Mesenchymal stem cell (in vitro differentiated cells and primary cell): Measurements from ENCODE around the gene GARNL3.
A peak's percentile ranks its signal among the peaks of the same experiment; 100 is the strongest.

Experiments
- DNase-seq: peaks from one replicate; pipeline ENCODE4 v3.0.0-alpha.2; 2013
- H2AFZ ChIP-seq: one replicate; pipeline ENCODE4 v1.6.1; 2013; ENCODE audit warnings: low read depth, mild to moderate bottlenecking, control low read depth, inconsistent platforms, low read length, moderate library complexity
- H2AK5ac ChIP-seq: 2 replicates; pipeline ENCODE4 v1.6.1; 2013; ENCODE audit warnings: low read length, moderate library complexity, mild to moderate bottlenecking, inconsistent platforms; ENCODE audit not compliant: severe bottlenecking
- H2BK120ac ChIP-seq: one replicate; pipeline ENCODE4 v1.6.1; 2013; ENCODE audit warnings: low read depth, mild to moderate bottlenecking, inconsistent platforms, low read length, moderate library complexity
- H2BK12ac ChIP-seq, 2 experiments: one replicate each; pipeline ENCODE4 v1.6.1; 2013; ENCODE audit warnings: inconsistent platforms in 2 of 2, low read length in 2 of 2, mild to moderate bottlenecking in 2 of 2, moderate library complexity in 2 of 2, control low read depth in 1 of 2
- H2BK15ac ChIP-seq: one replicate; pipeline ENCODE4 v1.6.1; 2013; ENCODE audit warnings: mild to moderate bottlenecking, low read depth, inconsistent platforms; ENCODE audit not compliant: poor library complexity, severe bottlenecking
- H2BK5ac ChIP-seq: 2 replicates; pipeline ENCODE4 v1.6.1; 2013; ENCODE audit warnings: low read depth, mild to moderate bottlenecking, low read length, control low read depth, inconsistent platforms; ENCODE audit not compliant: poor library complexity, severe bottlenecking
- H3K14ac ChIP-seq, 2 experiments: one replicate each; pipeline ENCODE4 v1.6.1; 2013; ENCODE audit warnings: inconsistent platforms in 2 of 2, low read length in 2 of 2, control low read depth in 1 of 2, mild to moderate bottlenecking in 1 of 2, moderate library complexity in 1 of 2
- H3K18ac ChIP-seq, 2 experiments: one replicate each; pipeline ENCODE4 v1.6.1; 2013; ENCODE audit warnings: inconsistent platforms in 2 of 2, low read length in 2 of 2, control low read depth in 1 of 2, low read depth in 1 of 2, mild to moderate bottlenecking in 1 of 2
- H3K23ac ChIP-seq, 2 experiments: one replicate each; pipeline ENCODE4 v1.6.1; 2013; ENCODE audit warnings: inconsistent platforms in 2 of 2, low read length in 2 of 2, mild to moderate bottlenecking in 2 of 2, moderate library complexity in 2 of 2, control low read depth in 1 of 2
- H3K27ac ChIP-seq: 2 replicates; pipeline ENCODE4 v1.5.1; 2013; ENCODE audit warnings: mild to moderate bottlenecking, moderate library complexity, low read length, control low read depth, inconsistent platforms; ENCODE audit not compliant: poor library complexity, severe bottlenecking
- H3K27me3 ChIP-seq, 2 experiments: 2 replicates each; pipeline versions ENCODE4 v1.6.1 to v1.7.0; 2013; ENCODE audit warnings: low read length in 2 of 2, mild to moderate bottlenecking in 2 of 2, moderate library complexity in 2 of 2, control low read depth in 1 of 2, inconsistent platforms in 1 of 2; ENCODE audit not compliant: control insufficient read depth in 1 of 2, insufficient read depth in 1 of 2
- H3K36me3 ChIP-seq, 2 experiments: 2 replicates each; pipeline versions ENCODE4 v1.6.1 to v1.7.0; 2013; ENCODE audit warnings: low read length in 2 of 2, control low read depth in 1 of 2, inconsistent platforms in 1 of 2, low read depth in 1 of 2, mild to moderate bottlenecking in 1 of 2; ENCODE audit not compliant: insufficient read depth in 2 of 2, control insufficient read depth in 1 of 2
- H3K4ac ChIP-seq, 2 experiments: one replicate each; pipeline ENCODE4 v1.6.1; 2013; ENCODE audit warnings: inconsistent platforms in 2 of 2, low read length in 2 of 2, mild to moderate bottlenecking in 2 of 2, moderate library complexity in 2 of 2, control low read depth in 1 of 2, low read depth in 1 of 2
- H3K4me1 ChIP-seq: 2 replicates; pipeline ENCODE4 v1.6.1; 2013; ENCODE audit warnings: low read depth, low read length, control low read depth; ENCODE audit not compliant: control insufficient read depth, insufficient read depth
- H3K4me2 ChIP-seq: 2 replicates; pipeline ENCODE4 v1.6.1; 2013; ENCODE audit warnings: low read length, mild to moderate bottlenecking, inconsistent platforms; ENCODE audit not compliant: poor library complexity, severe bottlenecking
- H3K4me3 ChIP-seq, 2 experiments: 2 replicates each; pipeline versions ENCODE4 v1.5.1 to v1.7.0; 2013; ENCODE audit warnings: low read length in 2 of 2, mild to moderate bottlenecking in 2 of 2, control low read depth in 1 of 2, low read depth in 1 of 2; ENCODE audit not compliant: insufficient read depth in 1 of 2
- H3K79me1 ChIP-seq: replicated peaks from 2 replicates; pipeline ENCODE4 v1.6.1; 2013; ENCODE audit warnings: mild to moderate bottlenecking, control low read depth, low read length, inconsistent platforms; ENCODE audit not compliant: poor library complexity, severe bottlenecking
- H3K9ac ChIP-seq: 2 replicates; pipeline ENCODE4 v1.7.0; 2013; ENCODE audit warnings: mild to moderate bottlenecking, low read length, moderate library complexity
- H3K9me3 ChIP-seq: 2 replicates; pipeline ENCODE4 v1.7.0; 2013; ENCODE audit warnings: mild to moderate bottlenecking, low read length; ENCODE audit not compliant: control insufficient read depth
- H4K8ac ChIP-seq: one replicate; pipeline ENCODE4 v1.6.1; 2013; ENCODE audit warnings: inconsistent platforms, mild to moderate bottlenecking, low read length, moderate library complexity
- H4K91ac ChIP-seq: one replicate; pipeline ENCODE4 v1.6.1; 2013; ENCODE audit warnings: mild to moderate bottlenecking, low read length, inconsistent platforms
- WGBS: methylation state at CpG from one replicate; pipeline ENCODE4 v1.1.7; 2013; ENCODE audit warnings: mixed read lengths; 5-methylcytosine and 5-hydroxymethylcytosine counted together

GARNL3 gene

GRCh38 chr9:127305206-127305837 is 40.7 kb downstream of the GARNL3 start:
- Histone ChIP-seq H3K4ac (no peak overlapping the region), H3K36me3 (no peaks in the 10 kb centered on the region), H3K4me3 (no peak overlapping the region), H3K23ac (no peak overlapping the region), H2BK120ac (no peak overlapping the region), H4K8ac (no peak overlapping the region), H2AK5ac (no peak overlapping the region), H2BK5ac (no peak overlapping the region), H3K27me3 (peaks cover 0 to 19% of the 10 kb centered on the region in 2 experiments), H3K4me2 (no peak overlapping the region), H3K18ac (no peak overlapping the region), H3K9ac (no peak overlapping the region), H3K4me1 (no peaks in the 10 kb centered on the region), H4K91ac (no peak overlapping the region), H3K9me3 (no peaks in the 10 kb centered on the region), H2AFZ (no peak overlapping the region), H2BK15ac (no peak overlapping the region), H2BK12ac (no peak overlapping the region), H3K27ac (no peak overlapping the region), H3K14ac (no peak overlapping the region), H3K79me1 (no peaks in the 10 kb centered on the region)
- WGBS = 100% methylated on average over 1 of the region's 1 CpG
- DNase-seq = no peak

- Histone ChIP-seq H2BK5ac (no peak overlapping the region), H2AFZ (no peak overlapping the region), H3K4me2 (no peak overlapping the region), H3K9me3 (no peaks in the 10 kb centered on the region), H2BK12ac (no peak overlapping the region), H3K27me3 (peaks cover 0 to 16% of the 10 kb centered on the region in 2 experiments), H3K4me1 (no peaks in the 10 kb centered on the region), H3K79me1 (no peaks in the 10 kb centered on the region), H3K18ac (no peak overlapping the region), H2BK15ac (no peak overlapping the region), H3K9ac (no peak overlapping the region), H3K14ac (no peak overlapping the region), H4K8ac (no peak overlapping the region), H4K91ac (no peak overlapping the region), H3K23ac (no peak overlapping the region), H2AK5ac (no peak overlapping the region), H3K4ac (no peak overlapping the region), H3K36me3 (no peaks in the 10 kb centered on the region), H3K4me3 (no peak overlapping the region), H3K27ac (no peak overlapping the region), H2BK120ac (no peak overlapping the region)
- 90% methylated on average over 3 of the region's 4 CpGs for WGBS
- DNase-seq = no peak
Measured at GRCh38 chr9:127305838-127306226, 41.3 kb downstream of the GARNL3 start.

GRCh38 chr9:127307802-127308201 is 43.2 kb downstream of the GARNL3 start:
- WGBS = 100% methylated on average over 1 of the region's 2 CpGs
- Histone ChIP-seq H3K18ac (no peak overlapping the region), H2AFZ (no peak overlapping the region), H2BK15ac (no peak overlapping the region), H4K91ac (no peak overlapping the region), H2BK12ac (no peak overlapping the region), H3K27me3 (peaks cover 0 to 9% of the 10 kb centered on the region in 2 experiments), H4K8ac (no peak overlapping the region), H3K4me2 (no peak overlapping the region), H3K27ac (no peak overlapping the region), H3K79me1 (no peaks in the 10 kb centered on the region), H3K9me3 (no peaks in the 10 kb centered on the region), H3K4ac (no peak overlapping the region), H3K23ac (no peak overlapping the region), H2BK5ac (no peak overlapping the region), H2AK5ac (no peak overlapping the region), H3K14ac (no peak overlapping the region), H3K9ac (no peak overlapping the region), H3K4me3 (no peak overlapping the region), H3K4me1 (no peaks in the 10 kb centered on the region), H2BK120ac (no peak overlapping the region), H3K36me3 (no peaks in the 10 kb centered on the region)
- DNase-seq = no peak

GRCh38 chr9:127308652-127309434 is 44.3 kb downstream of the GARNL3 start:
- WGBS = 93% methylated on average over 2 of the region's 3 CpGs
- Histone ChIP-seq H3K9me3 (no peaks in the 10 kb centered on the region), H3K4ac (no peak overlapping the region), H3K4me1 (no peaks in the 10 kb centered on the region), H3K27me3 (peaks cover 0 to 14% of the 10 kb centered on the region in 2 experiments), H4K91ac (no peak overlapping the region), H4K8ac (no peak overlapping the region), H2AK5ac (no peak overlapping the region), H3K4me2 (no peak overlapping the region), H2BK15ac (no peak overlapping the region), H2AFZ (no peak overlapping the region), H2BK120ac (no peak overlapping the region), H3K23ac (no peak overlapping the region), H3K4me3 (no peak overlapping the region), H3K18ac (no peak overlapping the region), H2BK5ac (no peak overlapping the region), H2BK12ac (no peak overlapping the region), H3K27ac (no peak overlapping the region), H3K79me1 (no peaks in the 10 kb centered on the region), H3K9ac (no peak overlapping the region), H3K14ac (no peak overlapping the region), H3K36me3 (peaks cover 0 to under 1% of the 10 kb centered on the region in 2 experiments)
- DNase-seq = peak; percentile 43
